22Rv1 (cell line): Measurements from ENCODE around the gene APLF.

Experiments
- CTCF ChIP-seq: fragments of 450-650 bp; IDR thresholded peaks from 2 replicates; pipeline ENCODE4 v1.5.1; 2017; ENCODE audit warnings: mild to moderate bottlenecking
- ZFX ChIP-seq: fragments of 450-650 bp; IDR thresholded peaks from 2 replicates; pipeline ENCODE4 v1.6.1; 2017; ENCODE audit warnings: antibody characterized with exemption, borderline replicate concordance

GRCh38 chr2:68472796-68473414 is 5.5 kb downstream of the APLF start:
- TF ChIP-seq CTCF, result no peak
- no peak for TF ChIP-seq ZFX
